Cardiac fibroblast (primary cell): ENCODE data around the gene E4F1.

ENCODE experiments used
- DNase-seq, 2 donors: peaks; one replicate each; pipeline versions ENCODE4 v3.0.0 to v3.0.0-alpha.2; 2010; ENCODE audit warnings: low read depth in 2 of 2
- H3K4me3 ChIP-seq, 2 donors: replicated peaks in 1 of 2; 1 replicate in 1 of 2; 2 replicates in 1 of 2; pipeline ENCODE4 v1.5.1; 2011; ENCODE audit warnings: low read depth in 2 of 2, low read length in 2 of 2, mild to moderate bottlenecking in 2 of 2, moderate library complexity in 1 of 2
- CTCF ChIP-seq: IDR thresholded peaks from one replicate; pipeline ENCODE4 v1.5.1; 2011; ENCODE audit warnings: low read depth, mild to moderate bottlenecking, low read length, inconsistent platforms

The E4F1 gene

DNA sequence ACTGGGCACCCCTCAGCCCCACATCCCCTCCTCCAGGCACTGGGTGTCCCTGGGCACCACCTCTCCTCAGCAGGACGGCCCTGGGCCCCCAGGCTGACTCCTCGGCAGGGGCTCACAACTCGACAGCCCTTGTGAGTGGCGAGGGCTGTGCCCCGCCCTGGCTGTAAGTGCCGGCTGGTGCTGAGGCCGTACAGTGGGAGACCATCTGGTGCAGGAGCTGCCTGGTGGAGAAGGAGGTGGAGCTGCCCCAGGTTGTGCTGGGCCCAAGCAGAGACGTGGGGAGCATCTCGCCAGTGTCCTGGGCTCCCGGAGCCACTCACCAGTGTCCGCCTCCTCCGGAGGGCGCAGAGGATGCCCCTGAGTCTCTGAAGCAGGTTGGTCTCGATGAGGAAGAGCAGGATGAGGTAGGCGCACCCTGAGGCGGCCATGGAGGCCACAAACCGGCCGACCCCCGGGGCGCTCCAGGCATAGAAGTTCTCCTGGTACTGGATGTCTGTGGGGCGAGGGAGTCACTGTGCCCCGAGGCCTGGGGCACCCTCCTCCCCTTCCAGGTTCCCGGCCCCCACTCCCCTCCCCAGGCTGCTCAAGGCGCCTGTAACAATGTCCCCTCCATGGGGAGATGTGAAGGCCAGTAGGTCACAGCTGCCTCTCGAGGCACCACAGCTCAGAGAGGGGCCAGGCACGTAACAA, 59.6 kb downstream of the E4F1 start:
- no peak for TF ChIP-seq CTCF
- DNase-seq, result no peak
- H3K4me3 ChIP-seq, result no peak overlapping the region

DNA sequence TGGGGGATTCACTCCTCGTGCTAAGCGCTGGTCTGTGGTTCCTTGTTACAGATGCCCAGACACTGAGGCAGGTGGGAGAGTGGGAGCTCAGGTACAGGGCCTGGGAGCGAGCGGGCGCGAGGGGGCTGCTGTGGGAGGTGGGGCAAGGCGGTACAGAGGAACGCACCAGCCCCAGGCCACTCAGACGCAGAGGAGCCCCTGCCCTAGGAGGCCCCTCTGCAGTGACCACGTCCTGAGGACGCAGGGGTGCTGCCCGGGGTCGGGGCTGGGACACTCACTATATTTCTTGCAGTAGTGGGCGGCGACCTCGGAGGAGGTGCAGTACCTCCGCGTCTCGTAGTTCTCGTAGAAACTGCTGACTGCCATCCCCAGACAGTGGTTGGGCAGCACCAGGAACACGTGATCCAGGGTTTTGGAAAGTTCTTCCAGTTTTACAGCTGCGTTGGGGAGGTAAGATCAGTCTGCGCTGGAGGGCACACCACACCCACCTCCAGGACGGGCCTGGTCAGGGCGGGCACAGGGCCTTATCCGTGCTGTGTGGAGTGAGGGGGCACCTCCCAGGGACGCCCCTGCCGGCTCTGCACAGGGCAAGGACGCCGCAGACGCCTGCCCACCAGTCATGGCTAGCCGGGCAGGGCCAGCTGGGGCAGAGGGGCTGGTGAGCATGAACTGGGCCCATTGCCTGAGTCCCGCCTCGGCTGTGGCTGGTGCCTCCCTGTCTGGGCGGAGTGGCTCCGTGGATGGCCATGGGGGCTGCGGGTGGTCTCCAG, 60.8 kb downstream of the E4F1 start:
- no peak overlapping the region for H3K4me3 ChIP-seq
- no peak for TF ChIP-seq CTCF
- no peak for DNase-seq

DNA sequence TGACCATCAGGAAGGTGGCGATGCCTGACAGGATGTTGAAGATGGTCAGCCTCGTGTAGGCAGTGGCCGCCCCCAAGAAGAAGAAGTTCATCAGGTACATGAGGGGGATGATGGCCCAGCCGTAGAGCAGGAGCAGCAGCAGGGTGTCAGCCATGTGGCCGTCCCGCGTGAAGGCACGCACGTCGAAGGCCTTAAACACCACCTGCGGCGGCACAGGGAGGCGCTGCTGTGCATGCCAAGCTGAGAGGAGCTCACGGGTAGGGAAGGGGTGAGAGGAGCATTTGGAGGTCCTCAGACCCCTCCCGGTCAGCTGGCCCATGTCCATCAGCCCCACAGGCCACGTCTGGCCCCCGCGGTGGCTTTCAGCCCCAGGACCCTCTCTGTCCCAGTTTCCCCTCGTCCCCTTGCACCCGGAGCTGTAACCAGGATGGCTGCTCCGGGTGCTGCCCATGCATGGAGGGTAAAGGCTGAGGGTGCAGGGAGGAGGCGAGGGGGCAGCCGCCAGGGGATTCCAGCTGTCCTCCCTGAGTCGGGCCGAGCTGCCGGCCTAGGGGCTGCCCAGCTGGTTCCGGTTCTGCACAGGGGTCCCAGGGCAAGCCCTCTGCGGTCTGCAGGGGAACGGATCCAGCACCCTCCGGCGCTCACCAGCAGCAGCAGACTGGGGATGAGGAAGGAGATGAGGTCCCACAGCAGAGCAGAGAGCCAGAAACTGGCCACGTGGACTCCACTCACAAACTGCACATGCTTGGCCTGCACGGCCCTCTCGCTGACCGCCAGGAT, 61.6 kb downstream of the E4F1 start:
- DNase-seq, result no peak
- no peak overlapping the region for H3K4me3 ChIP-seq

More for the DNA sequence above, 61.6 kb downstream of the E4F1 start:
- TF ChIP-seq CTCF, result no peak
